Motor neuron (in vitro differentiated cells): ENCODE data around the gene NEURL1B. TPM values are rescaled to one million over a fixed set of nuclear protein-coding genes. Genes with fewer than 3 reads are reported as not detected.

Source experiments
- ATAC-seq, 8 experiments: fragments of 200-7000 bp; cut with Tn5 transposase; replicated peaks in 6 of 8; 2 replicates each; pipeline ENCODE4 v1.8.0; 2021; ENCODE audit warnings: mild to moderate bottlenecking in 8 of 8, moderate library complexity in 8 of 8
- H3K27ac ChIP-seq, 2 donors: fragments of 250-450 bp; sonication (Bioruptor Pico); 2 replicates each; pipeline ENCODE4 v1.9.0; 2021; ENCODE audit warnings: antibody characterized with exemption in 2 of 2, mild to moderate bottlenecking in 2 of 2, moderate library complexity in 1 of 2
- H3K4me1 ChIP-seq, 2 donors: fragments of 250-450 bp; sonication (Bioruptor Pico); replicated peaks in 1 of 2; 2 replicates each; pipeline ENCODE4 v1.6.1; 2021; ENCODE audit warnings: antibody characterized with exemption in 2 of 2, mild to moderate bottlenecking in 2 of 2, moderate library complexity in 1 of 2
- H3K4me3 ChIP-seq, 5 donors: fragments of 250-450 bp; sonication (Bioruptor Pico); 2 replicates each; pipeline ENCODE4 v1.9.0; 2021; ENCODE audit warnings: antibody characterized with exemption in 5 of 5, mild to moderate bottlenecking in 5 of 5, moderate library complexity in 4 of 5
- WGBS, 10 experiments: fragments of 450-650 bp; shearing (Covaris generic); methylation state at CpG; one replicate each; pipeline ENCODE4 v1.0.0; 2022; 5-methylcytosine and 5-hydroxymethylcytosine counted together
- in situ Hi-C, 9 experiments: fragments of 400-800 bp; cut with MboI; loops; one replicate each; pipeline ENCODE4 v1.15.0; 2021; ENCODE audit warnings: low sequenced_read_pairs in 9 of 9, low pct_unique_long_range_greater_than_20kb in 2 of 9; ENCODE audit not compliant: unreplicated experiment in 9 of 9
- total RNA-seq, 8 experiments: library from RNA; unstranded; fragments of 300-600 nt; gene quantifications; 2 replicates each; pipeline versions ENCODE4 v1.2.3 to v1.2.4, GENCODE V29; 2022

Gene NEURL1B
- total RNA-seq, 8 experiments from 2014 or later = 0.10 to 8.6 (median 5.2) TPM

- in situ Hi-C loops = no loop called here
- Histone ChIP-seq H3K27ac (no peak overlapping the region), H3K4me3 (no peak overlapping the region), H3K4me1 (no peaks in the 10 kb centered on the region)
- 17 to 100% (median 89%) methylated on average over 1 to 6 of the region's 26 CpGs; no CpG with 5 or more reads in 4 of the 10 experiments for WGBS, 10 experiments
- ATAC-seq = no peak
Measured at GRCh38 chr5:172617817-172618216, 23.2 kb upstream of the NEURL1B start.

GRCh38 chr5:172618574-172619365, 22.3 kb upstream of the NEURL1B start:
- WGBS, 10 experiments = 34 to 100% (median 92%) methylated on average over 1 to 12 of the region's 12 CpGs; no CpG with 5 or more reads in 2 of the 10 experiments

GRCh38 chr5:172620506-172620905, 20.6 kb upstream of the NEURL1B start:
- 59 to 90% (median 80%) methylated on average over 1 to 6 of the region's 6 CpGs; no CpG with 5 or more reads in 5 of the 10 experiments for WGBS, 10 experiments
- in situ Hi-C loops = no loop called here
- ATAC-seq = peak in 1 of 8 experiments; percentile 41
- Histone ChIP-seq H3K4me3 (no peak overlapping the region), H3K4me1 (no peaks in the 10 kb centered on the region), H3K27ac (no peak overlapping the region)

More at GRCh38 chr5:172618574-172619365, 22.3 kb upstream of the NEURL1B start:
- Histone ChIP-seq H3K4me3 (no peak overlapping the region), H3K4me1 (no peaks in the 10 kb centered on the region), H3K27ac (no peak overlapping the region)
- in situ Hi-C loops = no loop called here
- no peak for ATAC-seq

GRCh38 chr5:172622091-172623046, 18.7 kb upstream of the NEURL1B start:
- 20 to 100% (median 62%) methylated on average over 1 to 10 of the region's 22 CpGs; no CpG with 5 or more reads in 4 of the 10 experiments for WGBS, 10 experiments
- H3K4me3 ChIP-seq = no peak overlapping the region
- no peak for ATAC-seq
- no peaks in the 10 kb centered on the region for H3K4me1 ChIP-seq
- in situ Hi-C loops = no loop called here
- no peak overlapping the region for H3K27ac ChIP-seq

GRCh38 chr5:172623313-172623980, 17.6 kb upstream of the NEURL1B start:
- no peak overlapping the region for H3K4me3 ChIP-seq
- H3K27ac ChIP-seq = no peak overlapping the region
- no peak for ATAC-seq
- WGBS, 10 experiments = 40 to 90% (median 88%) methylated on average over 2 to 7 of the region's 9 CpGs; no CpG with 5 or more reads in 5 of the 10 experiments
- no peaks in the 10 kb centered on the region for H3K4me1 ChIP-seq
- in situ Hi-C loops = no loop called here

GRCh38 chr5:172624083-172624995, 16.7 kb upstream of the NEURL1B start:
- no peak for ATAC-seq
- Histone ChIP-seq H3K27ac (no peak overlapping the region), H3K4me1 (no peaks in the 10 kb centered on the region), H3K4me3 (no peak overlapping the region)
- in situ Hi-C loops = no loop called here
- 38 to 80% (median 67%) methylated on average over 3 to 9 of the region's 17 CpGs; no CpG with 5 or more reads in 3 of the 10 experiments for WGBS, 10 experiments

- no peak for ATAC-seq
- no peak overlapping the region for H3K4me3 ChIP-seq
- H3K27ac ChIP-seq = no peak overlapping the region
- 49 to 83% (median 60%) methylated on average over 1 to 9 of the region's 10 CpGs; no CpG with 5 or more reads in 5 of the 10 experiments for WGBS, 10 experiments
- in situ Hi-C loops = no loop called here
- H3K4me1 ChIP-seq = no peaks in the 10 kb centered on the region
Measured at GRCh38 chr5:172624996-172625964, 15.8 kb upstream of the NEURL1B start.

- 58 to 95% (median 80%) methylated on average over 1 to 4 of the region's 8 CpGs; no CpG with 5 or more reads in 5 of the 10 experiments for WGBS, 10 experiments
- Histone ChIP-seq H3K4me1 (peaks cover 2 to 4% of the 10 kb centered on the region in 2 donors), H3K4me3 (no peak overlapping the region), H3K27ac (no peak overlapping the region)
- in situ Hi-C loops = no loop called here
- no peak for ATAC-seq
Measured at GRCh38 chr5:172626031-172626581, 15.0 kb upstream of the NEURL1B start.

- 0 to 100% (median 67%) methylated on average over 1 to 5 of the region's 5 CpGs; no CpG with 5 or more reads in 1 of the 10 experiments for WGBS, 10 experiments
Measured at GRCh38 chr5:172630082-172630481, 11.0 kb upstream of the NEURL1B start.

GRCh38 chr5:172630482-172630881, 10.6 kb upstream of the NEURL1B start:
- Histone ChIP-seq H3K4me3 (no peak overlapping the region), H3K4me1 (peaks cover 3 to 6% of the 10 kb centered on the region in 2 donors), H3K27ac (no peak overlapping the region)
- in situ Hi-C loops = no loop called here
- ATAC-seq = peak in 1 of 8 experiments; percentile 20
- WGBS, 10 experiments = 38 to 100% (median 87%) methylated on average over 1 to 6 of the region's 6 CpGs; no CpG with 5 or more reads in 2 of the 10 experiments

More at GRCh38 chr5:172630082-172630481, 11.0 kb upstream of the NEURL1B start:
- no peak for ATAC-seq
- Histone ChIP-seq H3K4me1 (peaks cover 3 to 6% of the 10 kb centered on the region in 2 donors), H3K4me3 (no peak overlapping the region), H3K27ac (no peak overlapping the region)
- in situ Hi-C loops = no loop called here

- peak in 5 of 8 experiments; percentile 57 to 98 (median 88) for ATAC-seq
- WGBS, 10 experiments = 0 to 75% (median 25%) methylated on average over 1 to 3 of the region's 6 CpGs; no CpG with 5 or more reads in 3 of the 10 experiments
- Histone ChIP-seq H3K4me1 (peaks cover 3 to 6% of the 10 kb centered on the region in 2 donors), H3K4me3 (no peak overlapping the region), H3K27ac (no peak overlapping the region)
- in situ Hi-C loops = no loop called here
Measured at GRCh38 chr5:172630986-172631385, 10.1 kb upstream of the NEURL1B start.
